HCT116 (cell line): ENCODE measurements around the gene ARMC8. TPM values are rescaled to one million over a fixed set of nuclear protein-coding genes. Genes with fewer than 3 reads are reported as not detected.

Experiments
- ATAC-seq: fragments of 200-7000 bp; cut with Tn5 transposase; 2 replicates; pipeline ENCODE4 v1.9.1; 2020; ENCODE audit warnings: mild to moderate bottlenecking, moderate library complexity
- BruUV-seq: library from RNA; stranded (reverse); fragments of 400-500 nt; replicated peaks from 2 replicates; lab custom pipeline; 2021; lab: Mats Ljungman, UMichigan
- CTCF ChIA-PET: fragments of 300-600 bp; sonication (Branson Sonifier 250); formaldehyde crosslinking; loops from one replicate; lab custom pipeline; 2021; ENCODE audit warnings: antibody characterized with exemption; lab: Charles Lee
- POLR2A ChIA-PET: fragments of 300-600, 350-600 bp; sonication (Branson Sonifier 250); formaldehyde crosslinking; loops from one replicate; lab custom pipeline; 2021; ENCODE audit warnings: antibody characterized with exemption; lab: Charles Lee
- RAD21 ChIA-PET, 2 experiments: fragments of 300-600 bp; sonication (Branson Sonifier 250); formaldehyde crosslinking; loops; one replicate each; lab custom pipeline; 2023; ENCODE audit warnings: low total read pairs in 2 of 2; ENCODE audit not compliant: uncharacterized antibody in 2 of 2, unreplicated experiment in 2 of 2, low non-redundant PET in 1 of 2; lab: Charles Lee
- DNase-seq: peaks from one replicate; pipeline ENCODE4 v3.0.0-alpha.2; 2010; ENCODE audit warnings: low read depth, low spot score
- H2AFZ ChIP-seq: fragments of 200-600 bp; shearing (Covaris generic), sonication (generic); 2 replicates; pipeline ENCODE4 v1.6.1; 2017; ENCODE audit warnings: low read depth, mixed run types, mixed read lengths, antibody characterized with exemption, low read length; ENCODE audit not compliant: poor library complexity, severe bottlenecking
- H3K27ac ChIP-seq: 2 replicates; pipeline ENCODE4 v1.5.1; 2012; ENCODE audit warnings: low read depth, low read length
- H3K27me3 ChIP-seq: fragments of 200-600 bp; sonication (generic); 2 replicates; pipeline ENCODE4 v1.6.1; 2016; ENCODE audit warnings: mixed run types, low read length, mixed read lengths; ENCODE audit not compliant: insufficient read depth
- H3K36me3 ChIP-seq, 2 experiments: fragments of 200-500 bp in 1 of 2; fragments of 200-600 bp in 1 of 2; sonication (Bioruptor generic) in 1 of 2; sonication (generic) in 1 of 2; 2 replicates each; pipeline versions ENCODE4 v1.5.1 to v1.6.1; 2014 to 2016; ENCODE audit warnings: low read length in 2 of 2, inconsistent platforms in 1 of 2, mixed read lengths in 1 of 2, mixed run types in 1 of 2; ENCODE audit not compliant: insufficient read depth in 2 of 2, control insufficient read depth in 1 of 2
- H3K4me1 ChIP-seq, 2 experiments: fragments of 200-600 bp in 1 of 2; sonication (generic) in 1 of 2; 2 replicates each; pipeline versions ENCODE4 v1.5.1 to v1.6.1; 2012 to 2017; ENCODE audit warnings: low read length in 2 of 2, inconsistent platforms in 1 of 2, mild to moderate bottlenecking in 1 of 2, mixed read lengths in 1 of 2, mixed run types in 1 of 2, moderate library complexity in 1 of 2; ENCODE audit not compliant: insufficient read depth in 2 of 2, control insufficient read depth in 1 of 2
- H3K4me2 ChIP-seq: fragments of 200-600 bp; sonication (generic); 2 replicates; pipeline ENCODE4 v1.6.1; 2017; ENCODE audit warnings: mixed run types, low read length, mixed read lengths
- H3K4me3 ChIP-seq, 2 experiments: fragments of 200-600 bp in 1 of 2; sonication (generic) in 1 of 2; replicated peaks in 1 of 2; 2 replicates each; pipeline ENCODE4 v1.5.1; 2011 to 2016; ENCODE audit warnings: low read length in 2 of 2, control low read depth in 1 of 2, low read depth in 1 of 2, mild to moderate bottlenecking in 1 of 2, mixed read lengths in 1 of 2, mixed run types in 1 of 2
- H3K79me2 ChIP-seq: fragments of 200-600 bp; sonication (generic); 2 replicates; pipeline ENCODE4 v1.6.1; 2017; ENCODE audit warnings: mild to moderate bottlenecking, mixed run types, low read length, moderate library complexity, mixed read lengths; ENCODE audit not compliant: insufficient read depth
- H3K9ac ChIP-seq: fragments of 200-600 bp; sonication (generic); 2 replicates; pipeline ENCODE4 v1.6.1; 2016; ENCODE audit warnings: low read length, mixed read lengths
- H3K9me2 ChIP-seq: fragments of 200-600 bp; sonication (generic), shearing (Covaris generic); 2 replicates; pipeline ENCODE4 v1.6.1; 2017; ENCODE audit warnings: mixed run types, mild to moderate bottlenecking, moderate library complexity; ENCODE audit not compliant: insufficient read depth
- H3K9me3 ChIP-seq, 2 experiments: fragments of 200-500 bp in 1 of 2; fragments of 200-600 bp in 1 of 2; sonication (Bioruptor generic) in 1 of 2; sonication (generic) in 1 of 2; 2 replicates each; pipeline ENCODE4 v1.6.1; 2014 to 2017; ENCODE audit warnings: low read length in 2 of 2, mixed read lengths in 2 of 2, inconsistent platforms in 1 of 2, low read depth in 1 of 2, mild to moderate bottlenecking in 1 of 2, mixed run types in 1 of 2, moderate library complexity in 1 of 2; ENCODE audit not compliant: control insufficient read depth in 1 of 2, insufficient read depth in 1 of 2
- H4K20me1 ChIP-seq: fragments of 200-600 bp; sonication (generic), shearing (Covaris generic); 2 replicates; pipeline ENCODE4 v1.6.1; 2017; ENCODE audit warnings: mixed run types, mild to moderate bottlenecking, moderate library complexity; ENCODE audit not compliant: insufficient read depth
- CBX3 ChIP-seq: IDR thresholded peaks from 2 replicates; pipeline ENCODE4 v1.6.1; 2012; ENCODE audit warnings: low read depth
- CTCF ChIP-seq, 3 experiments: fragments of 200-600 bp in 1 of 3; sonication (generic) in 1 of 3; IDR thresholded peaks in 2 of 3; conservative IDR thresholded peaks in 1 of 3; 2 replicates each; pipeline ENCODE4 v1.5.1; 2012 to 2017; ENCODE audit warnings: low read depth in 2 of 3, low read length in 2 of 3, antibody characterized with exemption in 1 of 3, borderline replicate concordance in 1 of 3, control low read depth in 1 of 3, mild to moderate bottlenecking in 1 of 3, mixed read lengths in 1 of 3, mixed run types in 1 of 3, moderate library complexity in 1 of 3; ENCODE audit not compliant: insufficient read depth in 1 of 3
- EGR1 ChIP-seq: IDR thresholded peaks from 2 replicates; pipeline ENCODE4 v1.6.1; 2012; ENCODE audit warnings: low read depth
- EZH2 ChIP-seq: fragments of 200-600 bp; sonication (generic); IDR thresholded peaks from 2 replicates; pipeline ENCODE4 v1.6.1; 2017; ENCODE audit warnings: antibody characterized with exemption, mixed run types
- FOSL1 ChIP-seq: IDR thresholded peaks from 2 replicates; pipeline ENCODE4 v1.6.1; 2012; ENCODE audit warnings: low read depth
- JUND ChIP-seq: IDR thresholded peaks from 2 replicates; pipeline ENCODE4 v1.6.1; 2012
- MAX ChIP-seq: IDR thresholded peaks from 2 replicates; pipeline ENCODE4 v1.6.1; 2012
- POLR2A ChIP-seq: IDR thresholded peaks from 2 replicates; pipeline ENCODE4 v1.7.0; 2011; ENCODE audit warnings: borderline replicate concordance; ENCODE audit not compliant: insufficient read depth, insufficient read length; ENCODE audit errors: extremely low read depth
- POLR2AphosphoS5 ChIP-seq: IDR thresholded peaks from 2 replicates; pipeline ENCODE4 v1.6.1; 2011; ENCODE audit warnings: mild to moderate bottlenecking, low read depth, low read length, moderate library complexity
- RAD21 ChIP-seq: IDR thresholded peaks from 2 replicates; pipeline ENCODE4 v1.6.1; 2012; ENCODE audit warnings: low read depth, mild to moderate bottlenecking
- REST ChIP-seq: IDR thresholded peaks from 2 replicates; pipeline ENCODE4 v1.6.1; 2012; ENCODE audit warnings: low read depth
- SIN3A ChIP-seq: IDR thresholded peaks from 2 replicates; pipeline ENCODE4 v1.6.1; 2012; ENCODE audit warnings: low read depth
- SP1 ChIP-seq: IDR thresholded peaks from 2 replicates; pipeline ENCODE4 v1.6.1; 2012; ENCODE audit warnings: low read depth
- TCF7L2 ChIP-seq: IDR thresholded peaks from 2 replicates; pipeline ENCODE4 v1.7.0; 2011; ENCODE audit warnings: borderline replicate concordance, inconsistent platforms; ENCODE audit not compliant: insufficient read depth, insufficient read length; ENCODE audit errors: extremely low read depth
- ZBTB33 ChIP-seq: IDR thresholded peaks from 2 replicates; pipeline ENCODE4 v1.6.1; 2011; ENCODE audit warnings: mild to moderate bottlenecking, low read length, moderate library complexity; ENCODE audit not compliant: insufficient replicate concordance; ENCODE audit errors: extremely low read depth
- ZNF274 ChIP-seq: fragments of 200-500 bp; sonication (Bioruptor generic); IDR thresholded peaks from 2 replicates; pipeline ENCODE4 v1.6.1; 2014; ENCODE audit warnings: mild to moderate bottlenecking, low read depth, low read length, inconsistent platforms
- intact Hi-C: fragments of 100-400 bp; cut with micrococcal nuclease; formaldehyde crosslinking; loops from 2 replicates; pipeline ENCODE4 v1.10.0; 2022
- total RNA-seq: library from RNA; stranded (reverse); gene quantifications from one replicate; pipeline ENCODE4 v1.2.1, GENCODE V29; 2021; ENCODE audit not compliant: unreplicated experiment

Gene ARMC8
- total RNA-seq, 1 experiment from 2014 or later, result 36.2 TPM

GRCh38 chr3:138344754-138345153 is 157.7 kb downstream of the ARMC8 start:
- Histone ChIP-seq H3K27ac (no peak overlapping the region), H3K4me3 (no peak overlapping the region), H4K20me1 (no peaks in the 10 kb centered on the region), H3K9me3 (no peaks in the 10 kb centered on the region), H3K4me1 (peaks cover 3 to 16% of the 10 kb centered on the region in 2 experiments; a peak in 3 of 4 replicates)
- POLR2A ChIA-PET, result no interaction called here
- TF ChIP-seq JUND (no peak), RAD21 (no peak), FOSL1 (no peak), SIN3A (no peak), TCF7L2 (no peak), EGR1 (no peak), POLR2AphosphoS5 (no peak), SP1 (no peak), POLR2A (no peak), CBX3 (no peak), CTCF (IDR thresholded peaks at IDR 0.05 in 2 of 3, conservative IDR thresholded peaks at IDR 0.05 in 1 of 3; ENCODE audit: borderline replicate concordance in 1 of 3, insufficient read depth in 1 of 3, low read depth in 2 of 3, low read length in 2 of 3) (no peak), EZH2 (no peak), MAX (no peak), ZNF274 (no peak), ZBTB33 (no peak), REST (no peak)
- TF ChIP-seq, all 23 proteins: peak for 0
- ATAC-seq (no peak), DNase-seq (no peak)
- Histone ChIP-seq H3K36me3 (no peaks in the 10 kb centered on the region), H2AFZ (no peak overlapping the region), H3K9me2 (no peaks in the 10 kb centered on the region), H3K27me3 (no peaks in the 10 kb centered on the region), H3K79me2 (no peaks in the 10 kb centered on the region), H3K4me2 (no peak overlapping the region), H3K9ac (no peak overlapping the region)
- CTCF ChIA-PET, result interaction anchor here (1.3 kb wide), 1 partner anchor 16 kb away, joined by 4 read pairs; no protein-coding TSS in a partner anchor
- RAD21 ChIA-PET, result no interaction called here
- BruUV-seq, result no TSS peak
- intact Hi-C loops, result loop anchor here (5.0 kb wide), 1 partner anchor 157 kb away; the partner anchor contains the start of gene ARMC8
